K562 (cell line): Measurements from ENCODE around the gene MLYCD. TPM values are rescaled to one million over a fixed set of nuclear protein-coding genes. Genes with fewer than 3 reads are reported as not detected.

Source experiments
- ATAC-seq: fragments of 200-7000 bp; cut with Tn5 transposase; 3 replicates; pipeline ENCODE4 v1.9.1; 2020; ENCODE audit warnings: moderate library complexity
- BruUV-seq: library from RNA; stranded (reverse); fragments of 400-500 nt; replicated peaks from 2 replicates; lab custom pipeline; 2021; lab: Mats Ljungman, UMichigan
- CTCF ChIA-PET: fragments of 300-600 bp; formaldehyde crosslinking; extraction: SDS; loops from one replicate; lab custom pipeline; 2021; ENCODE audit warnings: low intra/inter-chr PET ratio; lab: Yijun Ruan, JAX
- POLR2A ChIA-PET: fragments of 300-600, 350-650 bp; sonication (Branson Sonifier 250); formaldehyde crosslinking; extraction: SDS; loops from one replicate; lab custom pipeline; 2021; ENCODE audit warnings: antibody characterized with exemption, inconsistent platforms; lab: Yijun Ruan, JAX
- DNase-seq, 4 experiments: peaks; one replicate each; pipeline versions ENCODE4 v3.0.0 to v3.0.0-alpha.2; 2011 to 2018; ENCODE audit warnings: low spot score in 3 of 4, mixed read lengths in 3 of 4; ENCODE audit errors: extremely low read depth in 1 of 4
- FAIRE-seq: peaks from 2 replicates; lab custom pipeline; 2011; peaks lifted over from hg19 to GRCh38; lab: Jason Lieb, UNC
- H2AFZ ChIP-seq: 2 replicates; pipeline ENCODE4 v1.6.0; 2011; ENCODE audit warnings: low read depth, low read length, control low read depth, inconsistent platforms
- H3K27ac ChIP-seq: fragments of 200-600 bp; 3 replicates; pipeline ENCODE4 v1.8.0; 2011; ENCODE audit warnings: low read depth, mild to moderate bottlenecking, control low read depth, inconsistent platforms, low read length, moderate library complexity, mixed read lengths; ENCODE audit errors: extremely low read depth
- H3K27me3 ChIP-seq, 2 experiments: fragments of 300-600 bp in 1 of 2; 2 replicates in 1 of 2; 3 replicates in 1 of 2; pipeline versions ENCODE4 v1.6.0 to v1.8.0; 2011; ENCODE audit warnings: inconsistent platforms in 2 of 2, low read length in 2 of 2, mild to moderate bottlenecking in 1 of 2, mixed read lengths in 1 of 2, moderate library complexity in 1 of 2; ENCODE audit not compliant: control insufficient read depth in 2 of 2, insufficient read depth in 2 of 2
- H3K36me3 ChIP-seq: fragments of 300-600 bp; 3 replicates; pipeline ENCODE4 v1.8.0; 2011; ENCODE audit warnings: mild to moderate bottlenecking, low read length, inconsistent platforms; ENCODE audit not compliant: control insufficient read depth, insufficient read depth
- H3K4me1 ChIP-seq, 2 experiments: fragments of 200-600 bp in 1 of 2; replicated peaks in 1 of 2; 2 replicates in 1 of 2; 3 replicates in 1 of 2; pipeline versions ENCODE4 v1.5.1 to v1.8.0; 2011; ENCODE audit warnings: inconsistent platforms in 2 of 2, low read length in 2 of 2, mild to moderate bottlenecking in 1 of 2, mixed read lengths in 1 of 2, moderate library complexity in 1 of 2; ENCODE audit not compliant: control insufficient read depth in 2 of 2, insufficient read depth in 2 of 2
- H3K4me2 ChIP-seq: 2 replicates; pipeline ENCODE4 v1.6.1; 2011; ENCODE audit warnings: low read length, control low read depth, inconsistent platforms, mixed read lengths; ENCODE audit not compliant: insufficient read depth
- H3K4me3 ChIP-seq: fragments of 200-600 bp; sonication (generic), shearing (Covaris generic); 2 replicates; pipeline ENCODE4 v1.5.1; 2016; ENCODE audit warnings: control low read depth, inconsistent platforms
- H3K79me2 ChIP-seq: fragments of 200-600 bp; 3 replicates; pipeline ENCODE4 v1.8.0; 2011; ENCODE audit warnings: low read length, inconsistent platforms; ENCODE audit not compliant: control insufficient read depth, insufficient read depth
- H3K9ac ChIP-seq, 2 experiments: 2 replicates each; pipeline versions ENCODE4 v1.6.0 to v1.6.1; 2011; ENCODE audit warnings: low read depth in 2 of 2, low read length in 2 of 2, control low read depth in 1 of 2, inconsistent platforms in 1 of 2, mild to moderate bottlenecking in 1 of 2, mixed read lengths in 1 of 2; ENCODE audit not compliant: insufficient read depth in 1 of 2
- H3K9me1 ChIP-seq: one replicate; pipeline ENCODE4 v1.6.0; 2011; ENCODE audit warnings: inconsistent platforms, mild to moderate bottlenecking, low read length, moderate library complexity; ENCODE audit not compliant: control insufficient read depth, insufficient read depth
- H3K9me3 ChIP-seq: replicated peaks from 2 replicates; pipeline ENCODE4 v1.5.1; 2011; ENCODE audit warnings: low read depth, low read length, inconsistent platforms; ENCODE audit not compliant: control insufficient read depth, insufficient read depth
- H4K20me1 ChIP-seq: replicated peaks from 2 replicates; pipeline ENCODE4 v1.6.1; 2011; ENCODE audit warnings: low read length, inconsistent platforms, mixed read lengths; ENCODE audit not compliant: control insufficient read depth, insufficient read depth
- CREB1 ChIP-seq, 2 experiments: sonication (generic) in 1 of 2; formaldehyde crosslinking in 1 of 2; IDR thresholded peaks; 2 replicates each; pipeline versions ENCODE4 v1.6.1 to v1.8.0; 2012 to 2022; ENCODE audit warnings: inconsistent platforms in 1 of 2, mild to moderate bottlenecking in 1 of 2, missing genetic modification reagents in 1 of 2, moderate library complexity in 1 of 2
- CREM ChIP-seq: IDR thresholded peaks from 2 replicates; pipeline ENCODE4 v1.6.1; 2014; ENCODE audit warnings: antibody characterized with exemption, low read depth
- DMBX1 ChIP-seq: fragments of 250-450 bp; sonication (Bioruptor Pico); IDR thresholded peaks from 2 replicates; pipeline ENCODE4 v1.8.0; 2022; ENCODE audit warnings: inconsistent platforms, mild to moderate bottlenecking, moderate library complexity, borderline replicate concordance
- E2F3 ChIP-seq: fragments of 250-450 bp; sonication (Bioruptor Pico); IDR thresholded peaks from 2 replicates; pipeline ENCODE4 v1.4.0; 2020; ENCODE audit warnings: mild to moderate bottlenecking
- GTF2B ChIP-seq: IDR thresholded peaks from 2 replicates; pipeline ENCODE4 v1.6.1; 2011; ENCODE audit not compliant: insufficient read length; ENCODE audit errors: extremely low read depth
- LARP7 ChIP-seq: fragments of 450-650 bp; IDR thresholded peaks from 2 replicates; pipeline ENCODE4 v1.6.1; 2016
- MCM2 ChIP-seq: fragments of 450-650 bp; IDR thresholded peaks from 2 replicates; pipeline ENCODE4 v1.6.1; 2017; ENCODE audit warnings: low read depth, mild to moderate bottlenecking
- NFATC3 ChIP-seq: fragments of 450-650 bp; IDR thresholded peaks from 2 replicates; pipeline ENCODE4 v1.6.1; 2017; ENCODE audit warnings: mild to moderate bottlenecking
- NFRKB ChIP-seq: fragments of 450-650 bp; IDR thresholded peaks from 2 replicates; pipeline ENCODE4 v1.6.1; 2016; ENCODE audit warnings: low read depth
- POLR3G ChIP-seq: IDR thresholded peaks from 2 replicates; pipeline ENCODE4 v1.6.1; 2011; ENCODE audit not compliant: insufficient read length, insufficient replicate concordance; ENCODE audit errors: extremely low read depth
- PREB ChIP-seq: sonication (generic); formaldehyde crosslinking; IDR thresholded peaks from 2 replicates; pipeline ENCODE4 v1.8.1; 2023; ENCODE audit warnings: mild to moderate bottlenecking, missing genetic modification reagents
- PTBP1 ChIP-seq: fragments of 200-400 bp; formaldehyde crosslinking; IDR thresholded peaks from 2 replicates; pipeline ENCODE4 v1.6.1; 2017; ENCODE audit warnings: low read depth, low read length
- RBBP5 ChIP-seq: fragments of 200-600 bp; sonication (generic); IDR thresholded peaks from 2 replicates; pipeline ENCODE4 v1.6.1; 2012; ENCODE audit warnings: borderline replicate concordance, mild to moderate bottlenecking, low read length, control low read depth, inconsistent platforms; ENCODE audit not compliant: insufficient read depth, poor library complexity, severe bottlenecking
- ZC3H8 ChIP-seq: fragments of 450-650 bp; IDR thresholded peaks from 2 replicates; pipeline ENCODE4 v1.6.1; 2017
- ZNF316 ChIP-seq: fragments of 450-650 bp; IDR thresholded peaks from 2 replicates; pipeline ENCODE4 v1.6.1; 2016
- ZNF444 ChIP-seq: fragments of 250-450 bp; sonication (Bioruptor Pico); IDR thresholded peaks from 2 replicates; pipeline ENCODE4 v1.4.0; 2020; ENCODE audit warnings: mild to moderate bottlenecking, moderate library complexity
- ZNF639 ChIP-seq, 2 experiments: fragments of 200-800 bp in 1 of 2; sonication (Bioruptor generic) in 1 of 2; sonication (generic) in 1 of 2; formaldehyde crosslinking in 1 of 2; IDR thresholded peaks in 1 of 2; conservative IDR thresholded peaks in 1 of 2; 2 replicates each; pipeline versions ENCODE4 v1.5.0 to v1.6.1; 2016 to 2020; ENCODE audit warnings: missing compliant biosample characterization in 1 of 2, missing genetic modification characterization in 1 of 2, missing genetic modification reagents in 1 of 2
- ZNF668 ChIP-seq: fragments of 250-450 bp; sonication (Bioruptor Pico); IDR thresholded peaks from 2 replicates; pipeline ENCODE4 v1.8.0; 2022; ENCODE audit warnings: mild to moderate bottlenecking, inconsistent platforms
- WGBS: fragments of 100-300 bp; shearing (Covaris generic); methylation state at CpG from one replicate; pipeline ENCODE4 v1.1.6; 2016; ENCODE audit warnings: low coverage, mixed read lengths; ENCODE audit not compliant: insufficient coverage; ENCODE audit errors: missing lambda C conversion rate; 5-methylcytosine and 5-hydroxymethylcytosine counted together
- in situ Hi-C: fragments of 300-500 bp; cut with MboI; formaldehyde crosslinking; loops from 4 replicates; pipeline ENCODE4 v1.15.0; 2018; ENCODE audit warnings: inconsistent platforms, mixed read lengths
- intact Hi-C: fragments of 100-400 bp; cut with micrococcal nuclease; formaldehyde crosslinking; loops from 2 replicates; pipeline ENCODE4 v1.14.2; 2022
- polyA plus RNA-seq, 8 experiments: library from polyadenylated mRNA; depleted of rRNA in 4 of 8; stranded (reverse) in 5 of 8; unstranded in 3 of 8; fragments of >200 nt; fragmentation: Nextera tagmentation in 2 of 8; fragmentation: Illumina TruSeq in 1 of 8; extraction: Ambion mirVana in 2 of 8; extraction: Trizol in 1 of 8; gene quantifications; 2 replicates each; pipeline versions ENCODE4 v1.2.1 to v1.2.3, GENCODE V29; 2011 to 2014; ENCODE audit warnings: inconsistent platforms in 1 of 8, missing spikeins in 1 of 8
- total RNA-seq, 7 experiments: library from RNA; depleted of rRNA in 6 of 7; stranded (reverse); fragments of >200 nt in 6 of 7; fragmentation: Illumina TruSeq in 2 of 7; extraction: Trizol in 2 of 7; gene quantifications; 2 replicates each; pipeline versions ENCODE4 v1.2.1 to v1.2.3, GENCODE V29; 2011 to 2021; ENCODE audit warnings: low replicate concordance in 1 of 7

The MLYCD gene
- total and polyA plus RNA-seq, 9 of the 15 experiments (the other 6 are each of a cell fraction or from before 2014, with no cell fraction given), result 0.15 to 2.0 (median 1.0) TPM

- TF ChIP-seq ZNF639 (CRISPR knock-in tag; conservative IDR thresholded peaks at IDR 0.05 in 1 of 2, IDR thresholded peaks at IDR 0.05 in 1 of 2), result 0 out of 4 replicates have a peak, but pooled peaks of 1 of the 2 experiments have one; percentile 16
- no peak for TF ChIP-seq PTBP1
- 0 out of 2 replicates have a peak, but pooled peaks have one; percentile 15 for TF ChIP-seq CREM
- TF ChIP-seq RBBP5, result peak; percentile 94
- no peak for TF ChIP-seq ZNF316
- TF ChIP-seq DMBX1 (CRISPR knock-in tag), result 0 out of 2 replicates have a peak, but pooled peaks have one; percentile 29
Measured at GRCh38 chr16:83898463-83899271, at the start of gene MLYCD (continued).

- Histone ChIP-seq H3K36me3 (no peaks in the 10 kb centered on the region), H3K79me2 (no peaks in the 10 kb centered on the region), H3K4me1 (no peaks in the 10 kb centered on the region; a peak in 1 of 5 replicates), H3K27ac (no peak overlapping the region), H3K4me2 (no peak overlapping the region), H3K9me1 (no peaks in the 10 kb centered on the region), H4K20me1 (no peaks in the 10 kb centered on the region; the same call in 1 of the 2 replicates), H2AFZ (no peak overlapping the region), H3K9me3 (no peaks in the 10 kb centered on the region), H3K27me3 (peaks cover 58 to 59% of the 10 kb centered on the region in 2 experiments), H3K4me3 (no peak overlapping the region), H3K9ac (no peak overlapping the region)
- CTCF ChIA-PET, result no interaction called here
- DNase-seq (peak in 1 of 4 experiments; percentile 8), ATAC-seq (no peak), FAIRE-seq (no peak)
- no TSS peak for BruUV-seq
- intact Hi-C loops (no loop called here), in situ Hi-C loops (no loop called here)
- WGBS, result 1% methylated on average over 6 of the region's 6 CpGs
- POLR2A ChIA-PET, result interaction anchor here (0.6 to 1.6 kb wide), 4 partner anchors 13 to 25 kb away, joined by 3 to 5 read pairs (median 4); no protein-coding TSS in a partner anchor
- TF ChIP-seq MCM2 (no peak), GTF2B (no peak), ZC3H8 (no peak), E2F3 (CRISPR knock-in tag) (no peak), ZNF444 (CRISPR knock-in tag) (no peak), POLR3G (no peak), PREB (CRISPR knock-in tag) (no peak), CREB1 (IDR thresholded peaks at IDR 0.05) (no peak), CREB1 (CRISPR knock-in tag; IDR thresholded peaks at IDR 0.05) (no peak), LARP7 (no peak), NFRKB (no peak), ZNF668 (no peak), NFATC3 (no peak)
Measured at GRCh38 chr16:83849421-83849820, 49.5 kb upstream of the MLYCD start.
